Mucosa of stomach (tissue), 1 donor: ENCODE measurements around the gene TCFL5.

ENCODE experiments used
- H3K27me3 ChIP-seq: one replicate; pipeline ENCODE4 v1.7.0; 2013; ENCODE audit warnings: mild to moderate bottlenecking, low read length; ENCODE audit not compliant: control insufficient read depth, insufficient read depth
- H3K36me3 ChIP-seq: one replicate; pipeline ENCODE4 v1.7.0; 2013; ENCODE audit warnings: low read length; ENCODE audit not compliant: control insufficient read depth, insufficient read depth
- H3K4me1 ChIP-seq: one replicate; pipeline ENCODE4 v1.7.0; 2013; ENCODE audit warnings: mild to moderate bottlenecking, low read length; ENCODE audit not compliant: control insufficient read depth, insufficient read depth
- H3K4me3 ChIP-seq: one replicate; pipeline ENCODE4 v1.7.0; 2013; ENCODE audit warnings: low read length
- H3K9ac ChIP-seq: one replicate; pipeline ENCODE4 v1.7.0; 2013; ENCODE audit warnings: mild to moderate bottlenecking, low read length, moderate library complexity
- H3K9me3 ChIP-seq: one replicate; pipeline ENCODE4 v1.7.0; 2013; ENCODE audit warnings: mild to moderate bottlenecking, low read length, moderate library complexity; ENCODE audit not compliant: control insufficient read depth
- donor health status: Pancreatic carcinoma.

TCFL5 gene

GRCh38 chr20:62843656-62844055, 18.0 kb downstream of the TCFL5 start:
- H3K9ac ChIP-seq: no peak overlapping the region
- no peaks in the 10 kb centered on the region for H3K36me3 ChIP-seq
- H3K9me3 ChIP-seq: no peaks in the 10 kb centered on the region

DNA sequence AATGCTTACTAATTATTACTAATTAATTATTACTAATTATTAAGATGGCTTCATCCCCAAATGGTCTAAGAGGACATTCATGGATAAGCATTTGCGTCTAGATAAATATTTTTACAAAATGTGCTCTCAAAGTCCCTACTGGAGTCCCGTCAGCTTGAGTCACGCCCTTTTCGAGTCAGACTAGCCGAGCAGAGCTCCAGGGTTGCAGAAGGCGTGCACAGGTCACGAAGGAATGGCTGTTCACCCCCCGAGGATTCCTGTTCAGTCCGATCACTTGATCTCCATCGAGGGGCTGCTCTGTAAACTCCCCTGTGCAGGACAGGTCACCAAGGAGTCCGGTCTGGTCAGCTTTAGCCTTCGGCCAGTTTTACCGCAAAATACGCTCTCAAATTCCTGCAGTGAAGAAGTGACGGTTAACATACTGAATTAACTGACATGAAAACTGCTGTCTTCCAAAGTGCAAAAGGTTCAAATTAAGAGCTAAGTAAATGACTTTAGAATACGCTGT, 19.9 kb downstream of the TCFL5 start:
- Histone ChIP-seq H3K9ac (no peak overlapping the region), H3K9me3 (no peaks in the 10 kb centered on the region), H3K4me1 (no peaks in the 10 kb centered on the region), H3K36me3 (no peaks in the 10 kb centered on the region), H3K4me3 (no peak overlapping the region), H3K27me3 (no peaks in the 10 kb centered on the region)

More at GRCh38 chr20:62843656-62844055, 18.0 kb downstream of the TCFL5 start:
- H3K4me3 ChIP-seq: no peak overlapping the region
- H3K27me3 ChIP-seq: no peaks in the 10 kb centered on the region
- no peaks in the 10 kb centered on the region for H3K4me1 ChIP-seq

- Histone ChIP-seq H3K27me3 (no peaks in the 10 kb centered on the region), H3K4me3 (no peak overlapping the region), H3K4me1 (no peaks in the 10 kb centered on the region), H3K9me3 (no peaks in the 10 kb centered on the region), H3K9ac (no peak overlapping the region), H3K36me3 (no peaks in the 10 kb centered on the region)
Measured at GRCh38 chr20:62840244-62841197, 21.1 kb downstream of the TCFL5 start.

DNA sequence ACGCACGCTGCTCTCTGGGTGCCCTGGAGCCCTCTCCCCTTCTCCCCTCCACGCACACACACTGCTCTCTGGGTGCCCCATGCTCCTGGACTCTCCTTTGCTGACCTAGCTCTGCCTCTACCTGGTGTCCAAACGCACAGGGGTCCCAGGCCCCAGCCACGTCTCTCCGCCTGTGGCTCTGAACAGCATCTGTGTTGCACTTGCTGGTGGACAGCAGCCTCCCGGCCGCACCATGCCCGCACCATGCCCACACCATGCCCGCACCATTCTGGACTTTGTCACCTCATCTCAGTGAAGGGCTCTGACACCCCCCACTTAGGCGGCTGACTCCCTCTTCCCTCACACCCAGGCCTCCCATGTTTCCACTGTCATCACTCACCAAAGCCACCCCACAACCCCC, 21.8 kb downstream of the TCFL5 start:
- Histone ChIP-seq H3K27me3 (no peaks in the 10 kb centered on the region), H3K9ac (no peak overlapping the region)

GRCh38 chr20:62839261-62839660, 22.4 kb downstream of the TCFL5 start:
- no peaks in the 10 kb centered on the region for H3K9me3 ChIP-seq
- H3K27me3 ChIP-seq: no peaks in the 10 kb centered on the region
- H3K4me3 ChIP-seq: no peak overlapping the region
- no peaks in the 10 kb centered on the region for H3K36me3 ChIP-seq
- H3K4me1 ChIP-seq: no peaks in the 10 kb centered on the region
- no peak overlapping the region for H3K9ac ChIP-seq

More for the DNA sequence above, 21.8 kb downstream of the TCFL5 start:
- no peaks in the 10 kb centered on the region for H3K9me3 ChIP-seq
- H3K4me1 ChIP-seq: no peaks in the 10 kb centered on the region
- no peak overlapping the region for H3K4me3 ChIP-seq
- no peaks in the 10 kb centered on the region for H3K36me3 ChIP-seq

DNA sequence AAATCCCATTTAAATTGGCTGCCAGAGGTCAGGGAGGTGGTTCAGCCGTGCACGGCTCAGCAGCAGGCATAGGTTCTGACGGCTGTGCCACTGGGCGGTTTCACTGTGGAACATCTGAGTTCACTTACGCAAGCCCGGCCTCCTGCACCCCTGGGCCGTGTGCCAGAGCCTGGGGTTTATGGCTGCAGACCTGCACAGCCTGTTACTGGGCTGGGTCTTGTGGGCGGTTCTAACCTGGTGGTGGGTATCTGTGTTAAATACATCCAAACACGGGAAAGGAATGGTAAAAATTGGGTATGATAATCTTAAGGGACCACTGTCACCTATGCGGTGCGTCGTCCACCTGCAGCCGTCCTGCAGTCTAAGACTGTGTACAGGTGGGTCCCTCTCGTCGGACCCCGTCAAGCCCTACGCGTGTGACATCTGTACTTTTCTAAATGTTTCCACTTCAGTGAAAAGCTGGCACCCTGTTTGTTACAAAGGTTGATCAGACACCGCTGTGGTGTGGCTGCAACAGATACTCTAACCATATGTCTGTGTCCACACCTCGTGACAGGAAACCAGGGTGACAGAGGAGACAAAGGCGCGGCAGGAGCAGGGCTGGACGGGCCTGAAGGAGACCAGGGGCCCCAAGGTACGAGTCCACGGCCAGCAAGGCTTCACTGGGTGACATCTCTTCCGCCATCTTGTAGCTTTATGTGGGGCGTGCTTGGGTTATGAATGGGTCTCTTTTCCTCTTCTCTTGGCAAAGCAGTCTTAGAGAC, 23.3 kb downstream of the TCFL5 start:
- Histone ChIP-seq H3K27me3 (no peaks in the 10 kb centered on the region), H3K9ac (no peak overlapping the region), H3K36me3 (no peaks in the 10 kb centered on the region), H3K4me1 (no peaks in the 10 kb centered on the region), H3K9me3 (no peaks in the 10 kb centered on the region), H3K4me3 (no peak overlapping the region)

GRCh38 chr20:62837790-62838127, 23.9 kb downstream of the TCFL5 start:
- Histone ChIP-seq H3K27me3 (no peaks in the 10 kb centered on the region), H3K36me3 (no peaks in the 10 kb centered on the region), H3K4me1 (peaks cover 4% of the 10 kb centered on the region), H3K4me3 (no peak overlapping the region), H3K9ac (no peak overlapping the region), H3K9me3 (no peaks in the 10 kb centered on the region)

DNA sequence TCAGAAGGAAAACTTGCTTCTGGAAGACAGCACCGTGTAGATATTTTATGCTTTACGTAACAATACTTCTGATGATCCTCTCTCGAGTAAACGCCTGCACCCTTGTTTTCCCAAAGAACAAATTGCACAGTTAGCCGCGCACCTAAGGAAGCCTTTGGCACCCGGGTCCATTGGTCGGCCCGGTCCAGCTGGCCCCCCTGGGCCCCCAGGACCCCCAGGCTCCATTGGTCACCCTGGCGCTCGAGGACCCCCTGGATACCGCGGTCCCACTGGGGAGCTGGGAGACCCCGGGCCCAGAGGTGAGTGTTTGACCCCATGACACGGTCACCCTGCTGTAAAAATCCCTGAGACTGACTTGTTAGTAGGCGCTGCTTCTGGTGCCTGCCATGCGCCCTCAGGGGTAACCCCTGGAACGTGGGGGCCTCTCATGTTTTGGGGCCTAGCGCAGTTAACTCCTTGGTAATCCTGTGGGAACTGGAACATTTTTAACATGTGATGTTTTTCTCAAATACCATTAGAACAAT, 24.6 kb downstream of the TCFL5 start:
- peaks cover 11% of the 10 kb centered on the region for H3K4me1 ChIP-seq
- no peaks in the 10 kb centered on the region for H3K27me3 ChIP-seq
- no peaks in the 10 kb centered on the region for H3K36me3 ChIP-seq
- H3K9ac ChIP-seq: no peak overlapping the region
- H3K9me3 ChIP-seq: no peaks in the 10 kb centered on the region
- no peak overlapping the region for H3K4me3 ChIP-seq

- peaks cover 20% of the 10 kb centered on the region for H3K4me1 ChIP-seq
- no peak overlapping the region for H3K9ac ChIP-seq
- no peak overlapping the region for H3K4me3 ChIP-seq
- no peaks in the 10 kb centered on the region for H3K9me3 ChIP-seq
- H3K27me3 ChIP-seq: no peaks in the 10 kb centered on the region
- H3K36me3 ChIP-seq: no peaks in the 10 kb centered on the region
Measured at GRCh38 chr20:62835931-62836861, 25.4 kb downstream of the TCFL5 start.

DNA sequence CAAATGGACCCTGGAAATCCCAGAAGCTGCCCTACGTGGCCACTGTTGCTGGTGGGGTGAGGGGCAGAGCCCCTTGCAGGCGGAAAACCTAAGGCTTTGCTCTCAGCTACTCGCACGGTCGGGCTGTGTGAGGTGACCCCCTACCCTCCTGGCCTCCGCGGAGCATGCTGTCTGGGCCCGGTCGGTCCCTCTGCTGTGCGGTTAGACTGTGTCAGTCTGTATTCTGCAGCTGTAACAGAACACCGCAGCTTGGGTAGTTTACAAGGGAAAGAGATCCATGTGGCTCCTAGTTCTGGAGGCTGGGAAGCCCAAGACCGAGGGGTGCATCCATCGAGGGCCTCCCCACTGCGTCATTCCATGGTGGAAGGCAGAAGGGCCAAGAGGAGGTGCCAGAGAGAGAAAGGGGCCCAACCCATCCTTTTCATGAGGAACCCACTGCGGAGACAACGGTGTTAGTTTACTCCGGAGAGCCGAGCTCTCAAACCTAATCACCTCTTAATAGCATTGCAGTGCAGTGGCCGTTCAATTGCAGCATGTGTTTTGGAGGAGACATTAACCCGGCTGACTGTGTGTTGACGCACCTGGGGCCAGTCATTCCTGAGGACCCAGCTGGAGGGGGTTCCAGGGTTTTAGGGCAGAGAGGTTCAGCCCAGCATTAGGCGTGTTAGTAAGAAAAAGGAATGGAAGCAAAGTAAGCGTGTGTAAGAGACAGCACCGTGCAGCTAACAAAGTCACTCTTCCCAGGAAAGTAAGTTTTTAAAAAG, 26.5 kb downstream of the TCFL5 start:
- Histone ChIP-seq H3K27me3 (no peaks in the 10 kb centered on the region), H3K36me3 (no peaks in the 10 kb centered on the region), H3K4me1 (peaks cover 25% of the 10 kb centered on the region), H3K9me3 (no peaks in the 10 kb centered on the region), H3K9ac (no peak overlapping the region), H3K4me3 (no peak overlapping the region)

GRCh38 chr20:62832951-62833391, 28.7 kb downstream of the TCFL5 start:
- Histone ChIP-seq H3K4me3 (no peak overlapping the region), H3K36me3 (no peaks in the 10 kb centered on the region), H3K27me3 (no peaks in the 10 kb centered on the region), H3K4me1 (peaks cover 25% of the 10 kb centered on the region), H3K9me3 (no peaks in the 10 kb centered on the region), H3K9ac (no peak overlapping the region)
